ENCODE measurements around the gene USH2A.

USH2A gene

DNA sequence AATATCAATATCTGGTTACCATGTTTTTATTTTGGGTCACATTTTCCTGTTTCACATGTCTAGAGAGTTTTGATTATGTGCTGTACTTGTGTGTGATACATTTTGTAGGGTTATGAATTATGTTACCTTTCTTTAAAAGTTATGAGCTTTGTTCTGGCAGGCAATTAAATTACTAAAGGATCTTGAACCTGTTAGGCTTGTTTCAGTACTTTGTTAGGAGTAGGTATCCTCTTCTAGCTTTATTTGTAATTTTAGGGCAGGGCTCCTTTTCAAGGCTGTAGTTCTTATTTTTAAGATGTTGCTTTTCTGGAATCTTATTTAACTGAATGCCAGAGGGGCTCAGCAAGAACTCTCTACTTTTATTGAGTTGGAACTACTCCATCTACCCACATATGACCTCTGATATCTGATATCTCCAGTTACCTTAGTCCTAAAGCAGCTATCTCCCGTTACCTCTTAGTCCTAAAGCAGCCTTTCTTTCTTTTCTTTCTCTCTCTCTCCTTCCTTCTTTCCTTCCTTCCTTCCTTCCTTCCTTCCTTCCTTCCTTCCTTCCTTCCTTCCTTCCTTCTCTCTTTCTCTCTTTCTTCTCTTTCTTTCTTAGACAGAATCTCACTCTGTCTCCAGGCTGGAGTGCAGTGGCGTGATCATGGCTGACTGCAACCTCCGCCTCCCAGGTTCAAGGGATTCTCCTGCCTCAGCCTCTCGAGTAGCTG lies 832.3 kb downstream of the USH2A start:
- no peak for DNase-seq (ENCODE audit: low read depth)

DNA sequence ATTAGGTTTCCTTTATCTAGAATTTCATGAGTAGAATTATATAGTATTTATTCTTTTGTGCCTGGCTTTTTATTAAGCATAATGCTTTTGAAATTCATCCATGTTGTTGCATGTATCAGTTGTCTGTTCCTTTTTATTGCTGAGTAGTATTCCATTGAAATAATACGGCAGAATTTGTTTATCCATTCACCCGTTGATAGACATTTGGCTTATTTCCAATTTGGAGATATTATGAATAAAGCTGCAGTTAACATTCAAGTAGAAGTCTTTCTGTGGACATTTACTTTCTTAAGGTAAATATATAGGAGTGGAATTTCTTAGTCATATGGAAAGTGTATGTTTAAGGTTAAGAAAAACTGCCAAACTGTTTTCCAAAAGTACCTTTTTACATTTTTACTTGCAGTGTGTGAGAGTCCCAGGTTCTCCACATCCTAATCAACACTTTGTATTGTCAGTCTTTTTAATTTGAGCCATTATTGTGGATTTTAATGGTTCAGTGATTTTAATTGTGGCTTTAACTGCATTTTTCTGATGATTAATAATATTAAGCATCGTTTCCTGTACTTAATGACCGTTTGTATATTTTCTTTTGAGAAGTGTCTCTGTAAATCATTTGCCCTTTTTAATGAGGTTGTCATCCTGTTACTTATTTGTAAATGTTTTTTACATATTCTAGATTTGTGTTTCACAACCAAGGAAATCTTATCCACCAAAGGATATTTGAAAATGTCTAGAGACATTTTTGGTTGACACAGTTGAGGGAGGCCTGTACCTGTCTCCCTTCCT lies 833.4 kb downstream of the USH2A start:
- no peak for DNase-seq (ENCODE audit: low read depth)

DNA sequence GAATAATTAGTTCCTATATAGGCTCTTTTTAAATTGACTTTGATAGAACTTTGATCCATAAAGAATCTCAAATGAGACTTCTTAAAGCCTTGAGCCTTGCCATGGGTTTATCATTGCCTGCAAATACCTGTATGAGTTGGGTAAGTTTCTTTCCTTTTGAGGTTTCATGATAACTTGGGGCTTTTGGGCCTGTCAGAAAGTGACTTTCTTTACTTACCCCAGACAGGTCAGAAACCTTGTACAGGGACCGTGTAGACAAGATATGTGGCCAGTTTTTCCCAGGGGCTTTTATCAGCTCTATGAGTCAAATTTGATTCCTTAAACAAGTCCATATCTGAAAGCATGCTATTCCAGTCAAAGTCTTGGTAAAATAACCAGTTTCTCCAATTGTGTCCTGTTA lies 838.9 kb downstream of the USH2A start:
- no peak for DNase-seq (ENCODE audit: low read depth)

DNA sequence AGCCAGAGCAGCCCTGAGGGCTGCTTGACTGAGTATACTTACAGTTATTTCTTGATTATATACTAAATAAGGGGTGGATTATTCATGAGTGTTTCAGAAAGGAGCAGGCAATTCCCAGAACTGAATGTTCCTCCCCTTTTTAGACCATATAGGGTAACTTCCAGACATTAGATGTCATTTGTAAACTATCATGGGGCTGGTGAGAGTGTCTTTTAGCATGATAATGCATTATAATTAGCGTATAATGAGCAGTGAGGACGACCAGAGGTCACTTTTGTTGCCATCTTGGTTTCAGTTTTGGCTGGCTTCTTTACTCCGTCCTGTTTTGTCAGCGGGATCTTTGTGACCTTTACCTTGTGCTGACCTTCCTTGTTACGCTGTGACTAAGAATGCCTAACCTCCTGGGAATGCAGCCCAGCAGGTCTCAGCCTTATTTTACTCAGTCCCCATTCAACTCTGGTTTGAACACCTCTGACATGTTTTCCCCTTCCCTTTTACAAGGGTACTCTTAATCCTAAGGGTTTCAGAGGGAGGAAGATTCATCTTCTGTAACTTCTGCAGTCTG lies 840.0 kb downstream of the USH2A start:
- DNase-seq (ENCODE audit: low read depth): no peak

DNA sequence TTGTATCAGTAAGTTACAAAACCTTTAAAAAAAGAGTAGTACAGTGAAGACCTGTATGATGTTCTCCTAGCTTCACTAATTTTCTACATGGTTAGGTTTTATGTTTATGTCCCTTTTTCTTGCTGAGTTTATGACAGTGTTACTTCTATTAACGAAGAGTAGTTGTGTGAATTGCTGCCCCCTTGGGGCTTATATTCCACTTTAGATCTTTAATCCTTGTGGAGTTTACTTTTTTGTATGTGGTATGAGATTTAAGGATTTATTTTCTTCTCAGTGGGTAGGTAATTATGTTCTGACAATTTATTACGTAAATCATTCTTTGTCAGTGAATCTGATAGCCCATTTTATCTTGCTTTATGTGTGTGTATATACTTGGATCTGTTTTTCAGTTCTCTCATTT lies 841.4 kb downstream of the USH2A start:
- DNase-seq (ENCODE audit: low read depth): no peak

Data from stimulated activated CD8-positive, alpha-beta memory T cell treated with anti-CD3 and anti-CD28 coated beads, Interleukin-15, amount 100 ng/mL, for 24 hours (primary cell).